ENCODE data around the gene PLCD1. TPM values are rescaled to one million over a fixed set of nuclear protein-coding genes. Genes with fewer than 3 reads are reported as not detected.

PLCD1 gene
- total RNA-seq, 1 donor from 2014 or later = 23.6 TPM

DNA sequence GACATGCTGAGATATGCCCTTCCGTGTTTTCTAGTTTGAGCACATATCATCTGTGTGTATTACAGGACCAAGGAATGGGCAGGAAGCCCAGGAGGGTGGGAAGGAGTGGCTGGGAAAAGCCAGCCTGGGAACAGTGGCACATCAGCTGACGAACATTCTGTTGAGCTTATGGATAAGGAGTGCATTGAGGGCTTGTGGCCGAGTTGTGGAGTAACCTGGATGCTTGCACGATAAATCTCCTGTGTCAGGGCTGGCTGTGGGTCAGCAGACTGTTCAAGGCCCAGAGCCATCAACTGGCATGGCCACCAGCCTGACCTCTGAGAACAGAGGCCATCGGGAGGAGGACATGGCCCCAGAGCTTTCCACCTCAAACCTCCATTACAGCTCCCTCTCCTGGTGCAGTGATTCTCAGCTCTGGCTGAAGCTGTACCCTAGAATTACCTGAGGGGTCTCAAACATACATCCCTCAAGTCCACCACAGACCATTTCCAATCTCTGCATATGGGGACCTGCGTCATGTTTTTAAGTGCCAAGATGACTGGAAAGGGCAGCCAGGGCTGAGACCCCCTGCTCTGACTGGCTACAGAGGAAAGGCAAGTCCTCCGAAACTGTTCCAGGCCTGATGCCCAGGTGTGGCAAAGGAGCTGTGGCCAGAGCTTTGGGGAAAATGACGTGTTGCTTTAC, 43.7 kb downstream of the PLCD1 start:
- no peak for DNase-seq (ENCODE audit: low spot score)
- Mint-ChIP-seq H3K9me3 (ENCODE audit: low read depth) (no peaks in the 10 kb centered on the region), H3K4me1 (ENCODE audit: low read depth) (no peaks in the 10 kb centered on the region), H3K4me3 (ENCODE audit: unreplicated experiment) (no peak overlapping the region), H3K27ac (ENCODE audit: unreplicated experiment) (no peak overlapping the region), H3K36me3 (ENCODE audit: low read depth) (peaks cover 8% of the 10 kb centered on the region), H3K27me3 (ENCODE audit: low read depth) (no peaks in the 10 kb centered on the region)
- TF ChIP-seq, protein P1, sequence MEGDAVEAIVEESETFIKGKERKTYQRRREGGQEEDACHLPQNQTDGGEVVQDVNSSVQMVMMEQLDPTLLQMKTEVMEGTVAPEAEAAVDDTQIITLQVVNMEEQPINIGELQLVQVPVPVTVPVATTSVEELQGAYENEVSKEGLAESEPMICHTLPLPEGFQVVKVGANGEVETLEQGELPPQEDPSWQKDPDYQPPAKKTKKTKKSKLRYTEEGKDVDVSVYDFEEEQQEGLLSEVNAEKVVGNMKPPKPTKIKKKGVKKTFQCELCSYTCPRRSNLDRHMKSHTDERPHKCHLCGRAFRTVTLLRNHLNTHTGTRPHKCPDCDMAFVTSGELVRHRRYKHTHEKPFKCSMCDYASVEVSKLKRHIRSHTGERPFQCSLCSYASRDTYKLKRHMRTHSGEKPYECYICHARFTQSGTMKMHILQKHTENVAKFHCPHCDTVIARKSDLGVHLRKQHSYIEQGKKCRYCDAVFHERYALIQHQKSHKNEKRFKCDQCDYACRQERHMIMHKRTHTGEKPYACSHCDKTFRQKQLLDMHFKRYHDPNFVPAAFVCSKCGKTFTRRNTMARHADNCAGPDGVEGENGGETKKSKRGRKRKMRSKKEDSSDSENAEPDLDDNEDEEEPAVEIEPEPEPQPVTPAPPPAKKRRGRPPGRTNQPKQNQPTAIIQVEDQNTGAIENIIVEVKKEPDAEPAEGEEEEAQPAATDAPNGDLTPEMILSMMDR (IDR thresholded peaks at IDR 0.05) = peak; percentile 29

DNA sequence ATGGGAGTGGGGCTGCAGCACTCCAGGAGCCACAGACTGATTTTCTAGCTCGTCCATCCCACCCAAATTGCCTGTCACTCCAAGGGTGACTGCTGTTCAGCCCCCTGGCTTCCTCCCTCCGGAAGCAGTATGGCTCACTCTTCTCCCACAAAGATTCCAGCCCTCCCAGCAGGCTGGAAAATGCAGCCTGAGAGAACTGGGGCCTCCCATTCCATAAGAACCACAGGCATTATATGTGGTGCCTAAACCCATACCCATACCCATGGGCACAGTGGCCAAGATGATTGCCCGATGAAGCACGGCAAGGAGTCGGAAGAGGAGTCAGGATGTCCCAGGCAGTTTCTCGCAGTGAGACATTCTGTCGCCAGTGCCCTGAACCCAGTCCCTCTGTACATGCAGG, 44.8 kb downstream of the PLCD1 start:
- Mint-ChIP-seq H3K36me3 (ENCODE audit: low read depth) (peaks cover 8% of the 10 kb centered on the region), H3K9me3 (ENCODE audit: low read depth) (no peaks in the 10 kb centered on the region), H3K4me3 (ENCODE audit: unreplicated experiment) (no peak overlapping the region), H3K27me3 (ENCODE audit: low read depth) (no peaks in the 10 kb centered on the region), H3K4me1 (ENCODE audit: low read depth) (no peaks in the 10 kb centered on the region), H3K27ac (ENCODE audit: unreplicated experiment) (no peak overlapping the region)
- TF ChIP-seq, protein P1 (IDR thresholded peaks at IDR 0.05) = no peak
- no peak for DNase-seq (ENCODE audit: low spot score)

DNA sequence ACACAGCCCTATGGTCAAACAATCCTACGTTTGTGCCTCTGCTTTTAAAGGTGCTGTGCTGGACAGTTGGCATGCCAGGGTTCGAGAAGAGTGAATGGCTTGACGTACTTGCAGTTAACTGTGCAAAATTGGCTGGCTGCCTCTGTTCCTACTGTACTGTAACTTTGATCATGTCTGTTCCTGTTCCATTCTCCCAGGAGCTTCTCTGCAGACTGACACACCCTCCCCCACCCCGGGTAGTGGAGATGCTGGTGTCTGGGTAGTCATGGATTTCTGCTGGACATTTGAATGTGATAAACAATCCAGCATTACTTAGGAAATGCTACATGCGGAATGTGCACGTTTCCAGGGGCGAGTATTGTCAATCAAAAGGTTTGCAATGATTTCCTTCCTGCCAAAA, 45.4 kb downstream of the PLCD1 start:
- Mint-ChIP-seq H3K27me3 (ENCODE audit: low read depth) (no peaks in the 10 kb centered on the region), H3K4me1 (ENCODE audit: low read depth) (no peaks in the 10 kb centered on the region), H3K9me3 (ENCODE audit: low read depth) (no peaks in the 10 kb centered on the region), H3K4me3 (ENCODE audit: unreplicated experiment) (no peak overlapping the region), H3K27ac (ENCODE audit: unreplicated experiment) (no peak overlapping the region), H3K36me3 (ENCODE audit: low read depth) (peaks cover 8% of the 10 kb centered on the region)
- TF ChIP-seq, protein P1 (IDR thresholded peaks at IDR 0.05) = no peak
- no peak for DNase-seq (ENCODE audit: low spot score)

DNA sequence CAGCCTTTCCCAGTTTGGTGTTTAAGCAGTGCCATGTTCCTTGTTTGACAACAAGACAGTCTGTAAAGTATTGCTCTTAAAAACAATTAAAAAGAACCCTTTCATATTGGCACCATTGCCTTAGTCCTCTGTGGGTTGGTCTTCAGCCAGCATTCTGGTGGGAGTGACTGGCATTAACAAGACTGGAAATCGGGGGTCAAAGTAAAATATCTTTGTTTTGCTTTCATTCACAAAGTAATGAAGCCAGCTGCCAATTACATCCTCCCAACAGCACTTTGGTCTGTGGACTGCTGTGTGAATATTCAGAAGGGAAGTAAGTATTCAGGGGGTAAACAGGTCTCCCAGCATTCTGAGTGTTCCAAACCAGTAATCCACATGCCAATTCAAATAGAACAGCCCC, 47.1 kb downstream of the PLCD1 start:
- peaks cover 8% of the 10 kb centered on the region for H3K36me3 Mint-ChIP-seq (ENCODE audit: low read depth)
- no peak overlapping the region for H3K4me3 Mint-ChIP-seq (ENCODE audit: unreplicated experiment)
- H3K27ac Mint-ChIP-seq (ENCODE audit: unreplicated experiment) = no peak overlapping the region
- TF ChIP-seq, protein P1 (IDR thresholded peaks at IDR 0.05) = no peak
- DNase-seq (ENCODE audit: low spot score) = no peak
- H3K27me3 Mint-ChIP-seq (ENCODE audit: low read depth) = no peaks in the 10 kb centered on the region
- no peaks in the 10 kb centered on the region for H3K4me1 Mint-ChIP-seq (ENCODE audit: low read depth)
- H3K9me3 Mint-ChIP-seq (ENCODE audit: low read depth) = no peaks in the 10 kb centered on the region

DNA sequence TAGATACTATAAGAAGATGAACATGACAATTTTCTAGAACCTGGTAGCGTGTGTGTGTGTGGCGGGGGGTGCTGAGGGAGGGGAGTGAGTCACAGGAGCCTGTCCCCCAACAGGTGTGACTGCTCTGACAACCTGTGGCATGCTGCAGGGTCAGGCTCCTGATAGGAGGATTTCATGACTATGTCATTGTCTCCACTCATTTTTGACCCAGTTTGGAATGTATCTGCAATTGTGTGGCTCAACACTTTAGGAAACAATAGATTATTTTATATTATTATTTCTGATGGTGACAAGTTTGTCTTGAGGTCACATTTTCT, 48.1 kb downstream of the PLCD1 start:
- no peaks in the 10 kb centered on the region for H3K27me3 Mint-ChIP-seq (ENCODE audit: low read depth)
- no peaks in the 10 kb centered on the region for H3K4me1 Mint-ChIP-seq (ENCODE audit: low read depth)
- no peak for DNase-seq (ENCODE audit: low spot score)
- TF ChIP-seq, protein P1 (IDR thresholded peaks at IDR 0.05) = no peak
- no peak overlapping the region for H3K27ac Mint-ChIP-seq (ENCODE audit: unreplicated experiment)
- H3K9me3 Mint-ChIP-seq (ENCODE audit: low read depth) = no peaks in the 10 kb centered on the region
- H3K36me3 Mint-ChIP-seq (ENCODE audit: low read depth) = peaks cover 11% of the 10 kb centered on the region
- H3K4me3 Mint-ChIP-seq (ENCODE audit: unreplicated experiment) = no peak overlapping the region
